ENCODE results near the gene GART.

The GART gene

DNA sequence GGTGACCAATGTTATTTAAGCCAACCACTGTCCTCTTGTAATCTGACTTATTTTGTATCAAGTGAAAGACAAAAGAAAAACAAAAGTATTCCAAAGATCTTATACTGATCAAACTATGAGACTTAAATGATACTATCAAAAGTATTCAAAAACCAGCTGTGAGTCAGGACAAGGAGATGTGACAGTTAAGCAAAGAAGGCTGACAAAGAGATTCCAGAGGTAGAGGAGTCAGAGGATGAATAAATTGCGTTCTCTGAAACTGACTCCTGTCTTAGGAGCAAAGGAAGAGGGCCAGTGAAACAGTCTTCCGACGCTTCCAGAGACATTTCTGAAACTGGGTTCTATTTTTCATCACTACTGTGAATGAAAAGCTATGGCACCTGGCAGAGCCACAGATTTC is 83.1 kb downstream of the GART start:
- peaks cover 14% of the 10 kb centered on the region for H3K36me3 ChIP-seq (ENCODE audit: control insufficient read depth, insufficient read depth, low read length)
- H3K9ac ChIP-seq (ENCODE audit: low read length), result no peak overlapping the region

DNA sequence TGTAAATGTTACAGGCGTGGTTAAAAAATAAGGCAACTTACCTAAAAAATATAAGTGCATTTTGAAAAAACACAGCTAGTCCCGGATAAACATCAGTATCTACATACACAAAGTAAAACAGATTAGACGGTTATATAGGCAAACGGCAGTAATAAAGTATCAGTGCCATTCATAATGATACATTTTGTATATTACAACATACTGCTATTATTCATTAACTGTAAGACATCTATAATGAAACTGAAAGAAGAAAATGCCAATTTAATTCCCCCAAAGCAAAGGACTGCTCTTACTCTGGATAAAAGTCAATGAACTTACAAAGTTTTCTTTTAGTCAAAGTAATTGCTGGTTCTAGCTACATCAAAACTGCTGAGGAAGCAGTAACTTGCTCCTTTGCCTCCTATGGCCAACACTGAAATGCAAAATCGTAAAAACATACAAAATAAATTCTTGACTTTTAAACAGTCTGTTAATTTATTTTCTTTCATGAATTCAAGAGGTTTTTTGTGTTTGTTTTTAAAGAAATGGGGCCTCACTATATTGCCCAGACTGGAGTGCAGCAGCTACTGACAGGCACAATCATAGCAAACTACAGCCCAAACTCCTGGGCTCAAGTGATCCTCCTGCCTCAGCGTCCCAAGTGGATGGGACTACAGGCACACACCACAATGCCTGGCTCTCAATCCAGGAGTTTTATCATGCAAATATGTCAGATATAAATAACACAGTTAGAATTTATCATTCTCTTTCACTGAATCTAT is 86.1 kb downstream of the GART start:
- H3K27me3 ChIP-seq (ENCODE audit: control insufficient read depth, insufficient read depth, low read length), result no peaks in the 10 kb centered on the region

More for the DNA sequence above, 83.1 kb downstream of the GART start:
- H3K4me1 ChIP-seq (ENCODE audit: control insufficient read depth, insufficient read depth, low read length), result no peaks in the 10 kb centered on the region; the same call in 1 of the 2 replicates
- H3K9me3 ChIP-seq (ENCODE audit: control insufficient read depth, insufficient read depth, low read depth, low read length), result no peaks in the 10 kb centered on the region
- H3K27ac ChIP-seq (ENCODE audit: low read depth, low read length), result no peak overlapping the region
- H3K27me3 ChIP-seq (ENCODE audit: control insufficient read depth, insufficient read depth, low read length), result no peaks in the 10 kb centered on the region
- no peak overlapping the region for H3K4me3 ChIP-seq (ENCODE audit: low read depth, low read length)

More for the DNA sequence above, 86.1 kb downstream of the GART start:
- Histone ChIP-seq H3K9me3 (ENCODE audit: control insufficient read depth, insufficient read depth, low read depth, low read length) (no peaks in the 10 kb centered on the region), H3K27ac (ENCODE audit: low read depth, low read length) (no peak overlapping the region), H3K36me3 (ENCODE audit: control insufficient read depth, insufficient read depth, low read length) (peaks cover 10% of the 10 kb centered on the region), H3K4me1 (ENCODE audit: control insufficient read depth, insufficient read depth, low read length) (no peaks in the 10 kb centered on the region; the same call in 1 of the 2 replicates), H3K9ac (ENCODE audit: low read length) (no peak overlapping the region), H3K4me3 (ENCODE audit: low read depth, low read length) (no peak overlapping the region)

All from HUES6 (cell line).